Caco-2 (cell line): Measurements from ENCODE around the gene MCRIP2. TPM values are rescaled to one million over a fixed set of nuclear protein-coding genes. Genes with fewer than 3 reads are reported as not detected.

ENCODE experiments used
- BruUV-seq: library from RNA; stranded (reverse); fragments of 400-500 nt; replicated peaks from 2 replicates; lab custom pipeline; 2021; lab: Mats Ljungman, UMichigan
- CTCF ChIA-PET: fragments of 300-600 bp; sonication (Branson Sonifier 250); formaldehyde crosslinking; loops from one replicate; lab custom pipeline; 2022; ENCODE audit warnings: antibody characterized with exemption; lab: Charles Lee
- POLR2A ChIA-PET: fragments of 300-600 bp; sonication (Branson Sonifier 250); formaldehyde crosslinking; loops from one replicate; lab custom pipeline; 2022; ENCODE audit warnings: antibody characterized with exemption; lab: Charles Lee
- DNase-seq, 2 experiments: peaks; one replicate each; pipeline versions ENCODE4 v3.0.0 to v3.0.0-alpha.2; 2020 to 2022
- H3K27me3 ChIP-seq: replicated peaks from 2 replicates; pipeline ENCODE4 v1.6.0; 2011; ENCODE audit warnings: low read length; ENCODE audit not compliant: control insufficient read depth, insufficient read depth
- H3K36me3 ChIP-seq: 2 replicates; pipeline ENCODE4 v1.5.1; 2011; ENCODE audit warnings: low read length; ENCODE audit not compliant: control insufficient read depth, insufficient read depth
- H3K4me1 ChIP-seq: fragments of 250-450 bp; sonication (Bioruptor Pico); 2 replicates; pipeline ENCODE4 v1.5.1; 2020; ENCODE audit warnings: mild to moderate bottlenecking
- H3K4me3 ChIP-seq: 2 replicates; pipeline ENCODE4 v1.5.1; 2011; ENCODE audit warnings: low read depth, mild to moderate bottlenecking, control low read depth, low read length
- H3K9me3 ChIP-seq: fragments of 250-450 bp; sonication (Bioruptor Pico); 2 replicates; pipeline ENCODE4 v1.5.1; 2020; ENCODE audit warnings: mild to moderate bottlenecking, moderate library complexity
- H3K27ac Mint-ChIP-seq: one replicate; pipeline ENCODE4 v1.8.0; 2022; ENCODE audit warnings: mixed read lengths; ENCODE audit not compliant: unreplicated experiment
- H3K27me3 Mint-ChIP-seq: one replicate; pipeline ENCODE4 v1.8.0; 2022; ENCODE audit warnings: mixed read lengths; ENCODE audit not compliant: insufficient read depth, unreplicated experiment
- H3K36me3 Mint-ChIP-seq: one replicate; pipeline ENCODE4 v1.8.0; 2022; ENCODE audit warnings: mild to moderate bottlenecking, mixed read lengths; ENCODE audit not compliant: insufficient read depth, unreplicated experiment
- H3K4me1 Mint-ChIP-seq: one replicate; pipeline ENCODE4 v1.8.0; 2022; ENCODE audit warnings: low read depth, mixed read lengths; ENCODE audit not compliant: unreplicated experiment
- H3K4me3 Mint-ChIP-seq: one replicate; pipeline ENCODE4 v1.8.0; 2022; ENCODE audit warnings: mild to moderate bottlenecking, moderate library complexity, mixed read lengths; ENCODE audit not compliant: unreplicated experiment
- H3K9me3 Mint-ChIP-seq: one replicate; pipeline ENCODE4 v1.8.0; 2022; ENCODE audit warnings: mixed read lengths; ENCODE audit not compliant: unreplicated experiment
- CTCF ChIP-seq, 2 experiments: fragments of 200-600 bp in 1 of 2; IDR thresholded peaks; 1 replicate in 1 of 2; 2 replicates in 1 of 2; pipeline versions ENCODE4 v1.5.1 to v1.8.0; 2011 to 2022; ENCODE audit warnings: antibody characterized with exemption in 1 of 2, control low read depth in 1 of 2, inconsistent platforms in 1 of 2, low read depth in 1 of 2, low read length in 1 of 2, mild to moderate bottlenecking in 1 of 2, moderate library complexity in 1 of 2; ENCODE audit not compliant: insufficient read depth in 1 of 2, severe bottlenecking in 1 of 2, unreplicated experiment in 1 of 2
- intact Hi-C: fragments of 100-400 bp; cut with micrococcal nuclease; formaldehyde crosslinking; loops from one replicate; pipeline ENCODE4 v1.10.0; 2022; ENCODE audit not compliant: unreplicated experiment
- total RNA-seq: library from RNA; stranded (reverse); gene quantifications from 2 replicates; pipeline ENCODE4 v1.2.3, GENCODE V29; 2022

MCRIP2 gene
- total RNA-seq, 1 experiment from 2014 or later = 33.0 TPM

- H3K27me3 ChIP-seq = no peaks in the 10 kb centered on the region
- no peaks in the 10 kb centered on the region for H3K9me3 Mint-ChIP-seq
- peaks cover 60% of the 10 kb centered on the region for H3K36me3 Mint-ChIP-seq
- peak overlapping the region; percentile 84 for H3K27ac Mint-ChIP-seq
- DNase-seq = peak; percentile 72 to 80
- 0 out of 2 replicates have a peak, but pooled peaks cover 4% of the 10 kb centered on the region for H3K36me3 ChIP-seq
- H3K9me3 ChIP-seq = no peaks in the 10 kb centered on the region
- ChIA-PET POLR2A (interaction anchor here (1.1 kb wide), 1 partner anchor 35 kb away, joined by 4 read pairs; no protein-coding TSS in a partner anchor), CTCF (no interaction called here)
- peaks cover 3% of the 10 kb centered on the region for H3K4me1 Mint-ChIP-seq
- H3K4me3 ChIP-seq = peak overlapping the region; percentile 86
- peak overlapping the region; percentile 87 for H3K4me3 Mint-ChIP-seq
- H3K27me3 Mint-ChIP-seq = no peaks in the 10 kb centered on the region
- peaks cover 30% of the 10 kb centered on the region for H3K4me1 ChIP-seq
- intact Hi-C loops = no loop called here
- BruUV-seq = no TSS peak
- no peak for TF ChIP-seq CTCF (IDR thresholded peaks at IDR 0.05; ENCODE audit: insufficient read depth in 1 of 2, low read depth in 1 of 2, low read length in 1 of 2, severe bottlenecking in 1 of 2, unreplicated experiment in 1 of 2)
These were observed 43.5 kb downstream of the MCRIP2 start for GRCh38 chr16:684961-685696.

- Mint-ChIP-seq H3K4me3 (peak overlapping the region; percentile 87), H3K36me3 (peaks cover 58% of the 10 kb centered on the region), H3K9me3 (no peaks in the 10 kb centered on the region), H3K4me1 (peaks cover 7% of the 10 kb centered on the region), H3K27ac (peak overlapping the region; percentile 84), H3K27me3 (no peaks in the 10 kb centered on the region)
- no TSS peak for BruUV-seq
- H3K36me3 ChIP-seq = 0 out of 2 replicates have a peak, but pooled peaks cover 4% of the 10 kb centered on the region
- no peaks in the 10 kb centered on the region for H3K27me3 ChIP-seq
- H3K9me3 ChIP-seq = no peaks in the 10 kb centered on the region
- peak; percentile 61 to 80 for TF ChIP-seq CTCF (IDR thresholded peaks at IDR 0.05; ENCODE audit: insufficient read depth in 1 of 2, low read depth in 1 of 2, low read length in 1 of 2, severe bottlenecking in 1 of 2, unreplicated experiment in 1 of 2)
- H3K4me1 ChIP-seq = peaks cover 34% of the 10 kb centered on the region
- intact Hi-C loops = no loop called here
- POLR2A ChIA-PET = no interaction called here
- DNase-seq = peak; percentile 70 to 83
- peak overlapping the region; percentile 86 for H3K4me3 ChIP-seq
- CTCF ChIA-PET = interaction anchor here (0.7 kb wide), 1 partner anchor 13 kb away, joined by 3 read pairs; no protein-coding TSS in a partner anchor
These were observed 44.3 kb downstream of the MCRIP2 start for GRCh38 chr16:685967-686366.

GRCh38 chr16:686459-687260, 45.0 kb downstream of the MCRIP2 start:
- intact Hi-C loops = no loop called here
- peaks cover 7% of the 10 kb centered on the region for H3K4me1 Mint-ChIP-seq
- peaks cover 53% of the 10 kb centered on the region for H3K36me3 Mint-ChIP-seq
- ChIA-PET CTCF (interaction anchor here (0.7 kb wide), 1 partner anchor 12 kb away, joined by 3 read pairs; no protein-coding TSS in a partner anchor), POLR2A (interaction anchor here (1.3 kb wide), 1 partner anchor 35 kb away, joined by 6 read pairs; the partner anchor contains the start of gene ANTKMT)
- H3K27me3 ChIP-seq = no peaks in the 10 kb centered on the region
- H3K27me3 Mint-ChIP-seq = no peaks in the 10 kb centered on the region
- no peak for DNase-seq
- no peak for TF ChIP-seq CTCF (IDR thresholded peaks at IDR 0.05; ENCODE audit: insufficient read depth in 1 of 2, low read depth in 1 of 2, low read length in 1 of 2, severe bottlenecking in 1 of 2, unreplicated experiment in 1 of 2)
- BruUV-seq = no TSS peak
- no peak overlapping the region for H3K4me3 ChIP-seq
- H3K4me3 Mint-ChIP-seq = no peak overlapping the region
- 0 out of 2 replicates have a peak, but pooled peaks cover 4% of the 10 kb centered on the region for H3K36me3 ChIP-seq
- H3K4me1 ChIP-seq = peaks cover 27% of the 10 kb centered on the region
- H3K9me3 ChIP-seq = no peaks in the 10 kb centered on the region
- no peaks in the 10 kb centered on the region for H3K9me3 Mint-ChIP-seq
- peak overlapping the region; percentile 84 for H3K27ac Mint-ChIP-seq
